ENCODE results near the gene RRAGD.

Gene RRAGD

GRCh38 chr6:89378628-89379027 lies 33.4 kb downstream of the RRAGD start:
- DNase-seq (ENCODE audit: low read depth): no peak
- TF ChIP-seq CTCF (conservative IDR thresholded peaks at IDR 0.05; ENCODE audit: low read length): no peak
- no peak overlapping the region for H3K4me3 ChIP-seq (ENCODE audit: low read length)

- TF ChIP-seq CTCF (conservative IDR thresholded peaks at IDR 0.05; ENCODE audit: low read length): 0 out of 2 replicates have a peak, but pooled peaks have one; percentile 1
- DNase-seq (ENCODE audit: low read depth): no peak
- no peak overlapping the region for H3K4me3 ChIP-seq (ENCODE audit: low read length)
These were observed 36.4 kb downstream of the RRAGD start for GRCh38 chr6:89375427-89376267.

GRCh38 chr6:89372506-89372901 lies 39.6 kb downstream of the RRAGD start:
- no peak for DNase-seq (ENCODE audit: low read depth)
- no peak overlapping the region for H3K4me3 ChIP-seq (ENCODE audit: low read length)
- TF ChIP-seq CTCF (conservative IDR thresholded peaks at IDR 0.05; ENCODE audit: low read length): no peak

DNA sequence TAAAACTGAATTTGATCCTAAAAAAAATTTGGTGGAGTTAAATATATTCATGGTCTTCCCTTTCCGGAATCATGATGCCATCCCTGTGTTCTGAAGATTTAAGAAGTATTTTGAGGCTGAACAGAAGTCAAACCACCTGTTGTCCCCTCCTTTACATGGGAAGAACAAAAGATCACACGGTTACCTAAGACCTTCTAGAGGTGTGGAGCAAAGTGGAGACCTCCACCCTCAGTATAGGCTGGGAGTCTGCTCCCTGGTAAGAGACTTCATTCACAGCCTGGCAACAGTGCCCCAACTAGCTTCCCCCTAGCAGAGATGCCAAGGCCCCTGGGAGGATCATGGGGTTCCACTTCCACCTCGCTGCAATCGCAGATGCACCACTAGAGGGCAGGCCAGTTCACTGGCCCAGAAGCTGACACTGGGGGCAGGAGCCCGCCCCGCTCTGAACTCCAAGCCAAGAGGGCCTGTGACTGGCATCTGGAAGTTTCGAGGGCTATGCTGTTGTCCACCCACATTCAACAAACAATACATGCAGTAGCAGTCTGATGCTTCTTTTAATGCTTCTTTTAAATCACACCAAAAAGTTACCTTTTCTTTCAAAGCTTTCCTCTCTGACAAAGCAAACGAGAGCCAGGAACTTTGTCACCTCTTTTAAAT lies 40.1 kb downstream of the RRAGD start:
- H3K4me3 ChIP-seq (ENCODE audit: low read length): no peak overlapping the region
- peak; percentile 53 for DNase-seq (ENCODE audit: low read depth)
- peak; percentile 93 for TF ChIP-seq CTCF (conservative IDR thresholded peaks at IDR 0.05; ENCODE audit: low read length)

GRCh38 chr6:89368999-89369398 lies 43.1 kb downstream of the RRAGD start:
- peak; percentile 70 for TF ChIP-seq CTCF (conservative IDR thresholded peaks at IDR 0.05; ENCODE audit: low read length)
- H3K4me3 ChIP-seq (ENCODE audit: low read length): no peak overlapping the region
- peak; percentile 72 for DNase-seq (ENCODE audit: low read depth)

GRCh38 chr6:89368107-89368506 lies 44.0 kb downstream of the RRAGD start:
- H3K4me3 ChIP-seq (ENCODE audit: low read length): no peak overlapping the region
- TF ChIP-seq CTCF (conservative IDR thresholded peaks at IDR 0.05; ENCODE audit: low read length): peak; percentile 78
- peak; percentile 34 for DNase-seq (ENCODE audit: low read depth)

GRCh38 chr6:89364586-89364985 lies 47.5 kb downstream of the RRAGD start:
- H3K4me3 ChIP-seq (ENCODE audit: low read length): no peak overlapping the region
- DNase-seq (ENCODE audit: low read depth): no peak
- TF ChIP-seq CTCF (conservative IDR thresholded peaks at IDR 0.05; ENCODE audit: low read length): no peak

Measured in AG10803 (cell line).